Activated CD4-positive, alpha-beta T cell treated with anti-CD3 and anti-CD28 coated beads, Interleukin-2, amount 10 ng/mL, durations not matched to agents 7 days and 5 days (primary cell): ENCODE measurements around the gene RBMS1. TPM values are rescaled to one million over a fixed set of nuclear protein-coding genes. Genes with fewer than 3 reads are reported as not detected.
A peak's percentile ranks its signal among the peaks of the same experiment; 100 is the strongest.

Source experiments
- CTCF ChIA-PET: fragments of 350-600 bp; sonication (Branson Sonifier 250); formaldehyde crosslinking; loops from one replicate; lab custom pipeline; 2021; ENCODE audit warnings: antibody characterized with exemption; lab: Charles Lee
- POLR2A ChIA-PET: fragments of 350-600 bp; sonication (Branson Sonifier 250); formaldehyde crosslinking; loops from one replicate; lab custom pipeline; 2021; ENCODE audit warnings: antibody characterized with exemption; lab: Charles Lee
- DNase-seq: peaks from one replicate; pipeline ENCODE4 v3.0.0-alpha.2; 2020
- H3K27ac Mint-ChIP-seq: one replicate; pipeline ENCODE4 v1.8.0; 2021; ENCODE audit warnings: mild to moderate bottlenecking, moderate library complexity, mixed read lengths
- H3K27me3 Mint-ChIP-seq: one replicate; pipeline ENCODE4 v1.8.0; 2021; ENCODE audit warnings: mixed read lengths
- H3K36me3 Mint-ChIP-seq: one replicate; pipeline ENCODE4 v1.8.0; 2021; ENCODE audit warnings: low read depth, mixed read lengths
- H3K4me1 Mint-ChIP-seq: one replicate; pipeline ENCODE4 v1.8.0; 2021; ENCODE audit warnings: mixed read lengths
- H3K4me3 Mint-ChIP-seq: one replicate; pipeline ENCODE4 v1.8.0; 2021; ENCODE audit warnings: mild to moderate bottlenecking, moderate library complexity, mixed read lengths
- H3K9me3 Mint-ChIP-seq: one replicate; pipeline ENCODE4 v1.8.0; 2021; ENCODE audit warnings: mixed read lengths
- total RNA-seq, 2 experiments: library from RNA; stranded (reverse); gene quantifications; one replicate each; pipeline ENCODE4 v1.2.3, GENCODE V29; 2021

The RBMS1 gene
- total RNA-seq, 2 experiments from 2014 or later, result 84.4 to 100 TPM

DNA sequence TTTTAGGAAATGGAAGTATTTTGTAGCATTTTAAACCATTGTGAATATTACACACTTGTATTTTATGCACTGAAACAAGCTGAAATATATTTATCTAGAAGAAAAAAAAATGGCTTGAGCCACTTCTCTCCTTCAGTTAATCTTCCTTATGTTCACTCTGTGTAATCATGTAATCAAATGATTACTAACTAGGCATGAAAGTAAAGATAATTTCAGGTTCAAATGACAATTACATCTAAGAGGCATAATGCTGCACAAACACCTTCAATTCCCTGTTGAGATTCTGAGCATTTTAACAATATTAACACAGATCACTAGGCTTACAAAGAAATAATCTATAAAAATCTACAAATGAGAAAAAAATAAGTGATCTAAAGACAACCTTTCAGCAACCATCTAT, 173.9 kb downstream of the RBMS1 start:
- no peaks in the 10 kb centered on the region for H3K27me3 Mint-ChIP-seq
- peaks cover 21% of the 10 kb centered on the region for H3K36me3 Mint-ChIP-seq
- ChIA-PET CTCF (no interaction called here), POLR2A (no interaction called here)
- H3K4me1 Mint-ChIP-seq, result peaks cover 50% of the 10 kb centered on the region
- H3K4me3 Mint-ChIP-seq, result no peak overlapping the region
- no peaks in the 10 kb centered on the region for H3K9me3 Mint-ChIP-seq
- no peak for DNase-seq
- no peak overlapping the region for H3K27ac Mint-ChIP-seq

DNA sequence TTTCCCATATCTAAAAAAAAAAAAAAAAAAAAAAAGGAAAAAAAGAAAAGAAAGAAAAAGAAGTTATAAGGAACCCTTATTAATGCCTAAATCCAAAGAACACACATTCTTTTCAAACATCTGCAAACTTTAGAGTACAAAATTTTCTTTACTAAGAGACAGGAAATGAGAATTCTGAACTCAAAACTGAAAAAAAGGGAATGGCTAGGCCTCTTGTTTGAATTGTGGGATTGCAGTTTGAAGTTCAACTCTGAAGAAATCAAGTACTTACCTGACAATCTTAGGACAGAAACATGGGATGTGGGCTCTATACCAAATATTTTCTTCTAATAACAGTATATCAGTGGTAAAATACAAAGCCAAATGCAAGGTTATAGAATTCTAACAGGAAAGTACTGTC, 175.4 kb downstream of the RBMS1 start:
- POLR2A ChIA-PET, result no interaction called here
- Mint-ChIP-seq H3K27me3 (no peaks in the 10 kb centered on the region), H3K27ac (no peak overlapping the region), H3K36me3 (peaks cover 21% of the 10 kb centered on the region), H3K4me3 (no peak overlapping the region), H3K4me1 (peaks cover 36% of the 10 kb centered on the region), H3K9me3 (no peaks in the 10 kb centered on the region)
- DNase-seq, result no peak
- CTCF ChIA-PET, result no interaction called here

DNA sequence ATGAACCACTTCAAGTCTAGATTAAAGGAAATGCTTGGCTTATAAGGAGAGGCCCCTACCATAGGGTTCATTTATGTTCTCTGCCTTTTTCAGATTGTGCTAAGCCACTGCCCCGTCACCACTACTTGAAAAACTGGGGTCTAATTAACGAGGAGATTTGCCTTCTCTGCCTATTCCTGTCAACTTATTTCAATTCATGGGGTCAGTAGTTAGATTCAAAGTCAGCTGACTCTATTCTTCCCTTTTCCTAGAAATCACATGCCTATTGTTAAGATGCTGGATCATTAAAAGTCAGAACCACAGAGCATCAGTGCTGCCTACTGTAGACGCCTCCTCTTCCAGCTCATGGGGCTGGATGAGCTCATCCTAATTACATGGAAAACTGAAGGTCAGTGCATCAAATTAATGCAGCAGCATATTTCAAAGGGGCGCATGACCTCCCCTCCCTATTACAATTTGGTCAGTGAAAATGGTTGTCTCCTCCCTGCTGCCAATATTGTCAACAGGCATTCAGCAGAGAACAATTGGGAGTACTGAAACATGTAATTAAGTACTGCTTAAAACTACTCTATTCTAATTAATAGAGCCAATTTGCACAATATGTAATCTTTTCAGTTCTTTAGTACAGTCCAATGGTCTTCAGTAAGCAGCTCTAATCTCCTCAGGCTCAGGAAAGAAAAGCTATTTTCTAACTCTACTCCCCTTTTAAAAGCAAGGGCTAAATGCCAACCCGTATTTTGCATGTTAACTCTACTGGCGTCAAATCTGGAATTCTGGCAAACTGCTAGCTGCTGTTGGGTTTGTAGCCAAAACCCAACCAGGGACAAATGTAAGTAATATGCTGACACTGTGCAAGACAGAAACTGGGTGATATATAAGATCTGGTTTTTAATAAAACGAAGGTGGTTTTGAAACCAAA, 176.2 kb downstream of the RBMS1 start:
- CTCF ChIA-PET, result interaction anchor here (0.9 kb wide), 1 partner anchor 9 kb away, joined by 3 read pairs; no protein-coding TSS in a partner anchor
- H3K27ac Mint-ChIP-seq, result no peak overlapping the region

DNA sequence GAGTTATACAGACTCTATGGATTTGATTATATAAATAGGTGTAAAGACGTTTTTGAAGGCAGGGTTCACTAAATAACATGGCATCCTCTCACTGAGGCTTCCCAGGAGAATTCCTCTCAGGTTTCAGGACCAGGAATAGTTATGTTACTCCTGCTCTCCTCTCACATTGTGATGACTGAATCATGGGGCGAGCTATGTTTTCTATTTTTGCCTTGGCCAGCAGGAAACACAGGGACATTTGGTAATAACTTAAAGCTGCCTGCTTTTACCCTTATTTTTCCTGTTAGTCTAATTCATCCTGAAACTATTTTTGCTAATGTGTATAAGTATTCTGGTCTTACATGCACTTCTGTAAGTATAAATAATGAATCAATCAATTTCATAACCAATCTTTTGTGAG, 178.3 kb downstream of the RBMS1 start:
- DNase-seq, result no peak
- peaks cover 31% of the 10 kb centered on the region for H3K36me3 Mint-ChIP-seq
- H3K4me1 Mint-ChIP-seq, result peaks cover 12% of the 10 kb centered on the region
- H3K27me3 Mint-ChIP-seq, result no peaks in the 10 kb centered on the region
- CTCF ChIA-PET, result interaction anchor here (0.7 to 1.0 kb wide), 2 partner anchors 22 to 45 kb away, joined by 3 read pairs; no protein-coding TSS in a partner anchor
- H3K4me3 Mint-ChIP-seq, result no peak overlapping the region
- H3K27ac Mint-ChIP-seq, result no peak overlapping the region
- no peaks in the 10 kb centered on the region for H3K9me3 Mint-ChIP-seq
- POLR2A ChIA-PET, result no interaction called here

More for the DNA sequence above, 176.2 kb downstream of the RBMS1 start:
- peaks cover 21% of the 10 kb centered on the region for H3K36me3 Mint-ChIP-seq
- no peak for DNase-seq
- H3K4me3 Mint-ChIP-seq, result no peak overlapping the region
- H3K9me3 Mint-ChIP-seq, result no peaks in the 10 kb centered on the region
- no peaks in the 10 kb centered on the region for H3K27me3 Mint-ChIP-seq
- POLR2A ChIA-PET, result no interaction called here
- H3K4me1 Mint-ChIP-seq, result peaks cover 29% of the 10 kb centered on the region

DNA sequence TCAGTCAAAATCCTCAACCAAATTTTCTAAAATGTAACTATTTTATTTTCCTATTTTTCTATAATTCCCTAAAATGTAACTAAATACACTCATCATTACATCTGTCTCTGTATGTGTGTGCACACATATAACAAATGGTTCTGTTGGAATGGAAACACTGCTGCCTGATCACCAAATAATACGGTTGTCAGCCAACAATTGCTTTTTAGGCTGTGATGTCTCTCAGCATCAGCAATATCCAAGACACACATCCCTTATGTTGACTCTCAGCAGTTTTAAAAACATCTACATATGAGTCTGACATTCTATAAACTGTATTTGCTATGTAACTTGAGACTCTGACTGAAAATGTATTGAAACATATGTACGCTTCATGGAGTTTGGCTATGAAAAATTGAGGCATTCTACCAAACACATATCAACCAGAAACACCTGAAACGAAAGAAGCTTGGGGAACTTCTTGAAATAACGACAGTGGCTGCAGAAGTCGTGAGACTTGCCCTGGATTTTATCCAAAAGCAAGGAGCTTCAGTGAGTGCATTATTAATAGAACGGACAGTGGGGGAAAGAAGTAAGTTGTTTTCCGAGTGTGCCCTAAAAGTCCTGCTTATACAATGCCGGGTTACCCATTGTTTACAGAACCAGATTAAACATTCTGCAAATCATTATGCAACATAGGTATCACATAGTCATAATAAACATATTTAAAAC, 183.3 kb downstream of the RBMS1 start:
- ChIA-PET POLR2A (no interaction called here), CTCF (interaction anchor here (1.7 kb wide), 1 partner anchor 13 kb away, joined by 6 read pairs; no protein-coding TSS in a partner anchor)
- Mint-ChIP-seq H3K27ac (no peak overlapping the region), H3K4me1 (peaks cover 2% of the 10 kb centered on the region), H3K9me3 (no peaks in the 10 kb centered on the region), H3K4me3 (no peak overlapping the region), H3K27me3 (no peaks in the 10 kb centered on the region), H3K36me3 (peaks cover 38% of the 10 kb centered on the region)
- DNase-seq, result no peak

DNA sequence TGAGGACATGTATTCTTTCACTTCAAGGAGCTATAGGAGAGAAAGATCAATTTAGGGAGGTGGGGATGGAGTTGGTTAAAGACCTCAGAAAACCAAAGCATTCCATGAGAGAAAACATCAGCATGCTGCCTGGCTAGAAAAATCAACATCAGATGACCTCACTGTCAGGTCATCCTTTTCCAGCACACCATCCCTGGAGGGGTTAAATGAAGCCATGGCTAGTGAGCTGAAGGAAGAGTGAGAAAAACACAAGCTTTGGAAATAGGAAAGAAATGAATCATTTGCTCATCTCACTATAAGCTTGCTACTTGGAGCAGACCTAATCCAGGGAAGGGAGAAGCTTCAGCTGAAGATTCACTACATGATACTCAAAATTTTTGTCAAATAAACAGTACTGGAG, 184.0 kb downstream of the RBMS1 start:
- Mint-ChIP-seq H3K27ac (peak overlapping the region; percentile 37), H3K4me3 (no peak overlapping the region), H3K4me1 (peaks cover 2% of the 10 kb centered on the region), H3K27me3 (no peaks in the 10 kb centered on the region), H3K9me3 (no peaks in the 10 kb centered on the region), H3K36me3 (peaks cover 37% of the 10 kb centered on the region)
- no peak for DNase-seq
- POLR2A ChIA-PET, result no interaction called here
- CTCF ChIA-PET, result interaction anchor here (1.2 to 1.7 kb wide), 2 partner anchors 14 to 25 kb away, joined by 5 to 6 read pairs; no protein-coding TSS in a partner anchor

DNA sequence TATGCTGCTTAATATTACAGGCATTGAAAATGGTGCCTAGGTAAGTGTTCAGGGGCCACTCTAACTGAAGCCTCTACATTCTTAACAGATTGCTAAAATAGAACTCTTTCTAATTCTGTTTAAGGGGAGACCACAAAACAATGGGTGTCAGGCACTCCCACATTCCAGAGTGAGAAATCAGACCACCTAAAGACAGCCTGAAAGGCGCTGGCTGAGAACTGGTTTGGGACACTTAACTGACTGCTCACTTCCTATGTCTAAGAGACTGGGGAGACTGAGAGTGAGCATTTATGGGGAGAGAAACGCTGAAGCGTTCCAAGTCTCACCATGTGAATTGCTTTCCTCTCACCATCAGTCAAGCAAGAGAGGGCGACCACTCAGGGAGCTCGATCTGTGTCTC, 184.7 kb downstream of the RBMS1 start:
- POLR2A ChIA-PET, result no interaction called here
- peak overlapping the region; percentile 37 for H3K27ac Mint-ChIP-seq
- CTCF ChIA-PET, result interaction anchor here (1.2 kb wide), 1 partner anchor 26 kb away, joined by 5 read pairs; no protein-coding TSS in a partner anchor
- no peak overlapping the region for H3K4me3 Mint-ChIP-seq
- peaks cover 3% of the 10 kb centered on the region for H3K4me1 Mint-ChIP-seq
- no peaks in the 10 kb centered on the region for H3K9me3 Mint-ChIP-seq
- DNase-seq, result no peak
- no peaks in the 10 kb centered on the region for H3K27me3 Mint-ChIP-seq
- H3K36me3 Mint-ChIP-seq, result peaks cover 39% of the 10 kb centered on the region

DNA sequence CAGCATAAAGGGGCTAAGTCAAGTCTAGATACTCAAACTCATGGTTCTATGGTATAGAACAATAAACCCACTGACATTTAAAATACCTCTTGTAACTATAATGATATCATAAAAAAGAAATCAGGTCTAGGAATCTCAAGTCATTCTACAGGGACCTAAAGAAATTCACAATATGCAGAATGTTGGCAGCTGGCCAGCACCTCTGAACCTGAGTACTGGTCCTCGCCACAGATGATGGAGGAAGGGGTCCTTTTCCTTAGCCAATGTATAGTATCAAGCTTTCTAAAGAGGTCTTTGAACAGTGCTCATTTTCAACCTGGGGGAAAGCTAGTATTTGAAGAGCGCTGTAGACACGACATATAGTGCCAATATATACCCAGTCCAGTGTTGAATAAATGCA, 185.1 kb downstream of the RBMS1 start:
- Mint-ChIP-seq H3K27ac (no peak overlapping the region), H3K4me1 (peaks cover 6% of the 10 kb centered on the region), H3K4me3 (no peak overlapping the region), H3K36me3 (peaks cover 44% of the 10 kb centered on the region), H3K27me3 (no peaks in the 10 kb centered on the region), H3K9me3 (no peaks in the 10 kb centered on the region)
- ChIA-PET POLR2A (no interaction called here), CTCF (no interaction called here)
- no peak for DNase-seq

DNA sequence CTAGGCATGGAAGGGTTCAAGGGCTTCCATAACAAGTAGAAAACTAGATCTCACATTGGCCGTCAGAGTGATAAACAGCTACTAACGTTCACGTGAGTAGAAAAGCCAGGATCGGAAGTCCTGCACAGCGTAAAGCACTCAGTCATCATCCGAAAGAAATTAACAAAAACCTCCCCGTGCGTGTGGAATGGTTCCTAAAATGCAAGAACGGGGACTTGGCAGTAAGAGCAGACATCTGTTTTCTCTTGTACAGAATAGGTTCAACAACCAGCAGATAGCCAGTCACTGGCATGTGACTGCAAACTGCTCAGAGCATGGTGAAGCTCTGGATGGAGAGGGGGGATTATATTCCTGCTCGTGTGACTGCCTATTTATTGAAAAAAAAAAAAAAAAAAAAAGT, 186.6 kb downstream of the RBMS1 start:
- Mint-ChIP-seq H3K9me3 (no peaks in the 10 kb centered on the region), H3K36me3 (peaks cover 49% of the 10 kb centered on the region), H3K4me1 (peaks cover 8% of the 10 kb centered on the region), H3K27ac (no peak overlapping the region), H3K27me3 (no peaks in the 10 kb centered on the region), H3K4me3 (no peak overlapping the region)
- POLR2A ChIA-PET, result no interaction called here
- no peak for DNase-seq
- CTCF ChIA-PET, result interaction anchor here (0.6 to 1.0 kb wide), 3 partner anchors 11 to 18 kb away, joined by 3 to 5 read pairs (median 3); no protein-coding TSS in a partner anchor

DNA sequence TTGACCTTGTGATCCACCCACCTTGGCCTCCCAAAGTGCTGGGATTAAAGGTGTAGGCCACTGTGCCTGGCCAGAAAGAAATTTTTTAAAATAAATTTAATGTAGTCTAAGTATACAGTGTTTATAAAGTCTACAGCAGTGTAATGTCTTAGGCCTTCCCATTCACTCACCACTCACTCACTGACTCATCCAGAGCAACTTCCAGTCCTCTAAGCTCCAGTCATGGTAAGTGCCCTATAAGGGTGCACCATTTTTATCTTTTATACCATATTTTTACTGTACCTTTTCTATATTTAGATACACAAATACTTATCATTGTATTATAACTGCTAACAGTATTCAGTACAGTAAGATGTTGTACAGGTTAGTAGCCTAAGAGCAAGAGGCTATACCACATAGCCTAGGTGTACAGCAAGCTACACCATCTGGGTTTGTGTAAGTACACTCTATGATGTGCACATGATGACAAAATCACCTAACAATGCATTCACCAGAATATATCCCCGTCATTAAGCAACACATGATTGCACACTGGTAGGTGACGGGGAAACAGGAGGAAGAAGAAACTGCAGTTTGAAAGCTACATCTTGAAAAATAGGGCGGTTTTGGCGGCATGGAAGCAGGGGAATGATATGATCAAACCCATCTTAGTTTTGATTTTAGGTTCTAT, 188.4 kb downstream of the RBMS1 start:
- Mint-ChIP-seq H3K27ac (no peak overlapping the region), H3K27me3 (no peaks in the 10 kb centered on the region), H3K36me3 (peaks cover 49% of the 10 kb centered on the region), H3K9me3 (no peaks in the 10 kb centered on the region), H3K4me3 (no peak overlapping the region), H3K4me1 (peaks cover 16% of the 10 kb centered on the region)
- POLR2A ChIA-PET, result no interaction called here
- DNase-seq, result no peak
- CTCF ChIA-PET, result interaction anchor here (1.3 kb wide), 1 partner anchor 10 kb away, joined by 4 read pairs; no protein-coding TSS in a partner anchor

DNA sequence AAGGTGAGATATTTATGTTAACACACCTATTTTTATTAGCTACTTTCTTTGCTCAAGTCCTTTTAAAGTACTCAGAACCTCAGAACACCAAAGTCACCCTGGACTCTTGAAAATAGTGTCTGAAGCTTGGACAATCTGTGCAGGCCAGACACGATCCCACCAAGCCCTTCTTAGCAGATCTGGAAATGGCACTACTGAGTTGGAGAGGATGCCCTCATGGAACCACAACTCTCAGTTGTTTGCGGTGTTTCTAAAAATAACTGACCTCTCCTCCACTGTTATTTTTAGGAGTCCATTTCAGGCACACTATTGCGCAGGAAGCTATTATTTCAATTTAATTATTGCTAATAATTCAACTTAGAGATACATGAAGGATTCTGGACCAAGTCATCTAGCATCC, 190.1 kb downstream of the RBMS1 start:
- Mint-ChIP-seq H3K4me3 (no peak overlapping the region), H3K9me3 (no peaks in the 10 kb centered on the region), H3K27ac (no peak overlapping the region), H3K4me1 (peaks cover 31% of the 10 kb centered on the region), H3K27me3 (no peaks in the 10 kb centered on the region), H3K36me3 (peaks cover 52% of the 10 kb centered on the region)
- ChIA-PET POLR2A (no interaction called here), CTCF (interaction anchor here (1.0 kb wide), 1 partner anchor 8 kb away, joined by 3 read pairs; no protein-coding TSS in a partner anchor)
- DNase-seq, result no peak

DNA sequence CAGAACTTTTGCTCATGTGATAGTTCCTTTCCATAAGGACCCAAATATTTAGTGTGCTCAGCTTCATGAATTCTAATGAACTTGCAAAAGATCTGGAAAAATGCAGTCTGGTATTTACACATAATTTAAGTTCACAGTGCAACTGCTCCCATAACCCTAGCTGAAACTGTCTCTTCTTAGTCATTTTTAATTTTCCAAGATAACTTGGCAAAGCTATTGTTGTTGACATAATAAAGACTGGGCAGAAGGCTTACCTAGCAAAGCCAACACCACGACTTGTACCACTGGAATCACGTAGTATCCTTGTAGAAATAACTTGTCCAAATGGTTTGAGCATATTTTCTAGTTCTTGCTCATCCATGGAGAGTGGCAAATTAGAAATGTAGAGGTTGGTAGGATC, 190.5 kb downstream of the RBMS1 start:
- POLR2A ChIA-PET, result no interaction called here
- Mint-ChIP-seq H3K27me3 (no peaks in the 10 kb centered on the region), H3K9me3 (peaks cover 4% of the 10 kb centered on the region), H3K36me3 (peaks cover 53% of the 10 kb centered on the region), H3K27ac (no peak overlapping the region), H3K4me3 (no peak overlapping the region), H3K4me1 (peaks cover 36% of the 10 kb centered on the region)
- CTCF ChIA-PET, result interaction anchor here (0.6 to 1.0 kb wide), 2 partner anchors 8 to 51 kb away, joined by 3 read pairs; no protein-coding TSS in a partner anchor
- no peak for DNase-seq
